Measurements from ENCODE around the gene SLMAP.

GRCh38 chr3:57962448-57962834 is 206.3 kb downstream of the SLMAP start:
- TF ChIP-seq EZH2 (IDR thresholded peaks at IDR 0.05; ENCODE audit: borderline replicate concordance, insufficient read depth, low read depth, low read length, poor library complexity, severe bottlenecking), result no peak
- TF ChIP-seq, protein P1, sequence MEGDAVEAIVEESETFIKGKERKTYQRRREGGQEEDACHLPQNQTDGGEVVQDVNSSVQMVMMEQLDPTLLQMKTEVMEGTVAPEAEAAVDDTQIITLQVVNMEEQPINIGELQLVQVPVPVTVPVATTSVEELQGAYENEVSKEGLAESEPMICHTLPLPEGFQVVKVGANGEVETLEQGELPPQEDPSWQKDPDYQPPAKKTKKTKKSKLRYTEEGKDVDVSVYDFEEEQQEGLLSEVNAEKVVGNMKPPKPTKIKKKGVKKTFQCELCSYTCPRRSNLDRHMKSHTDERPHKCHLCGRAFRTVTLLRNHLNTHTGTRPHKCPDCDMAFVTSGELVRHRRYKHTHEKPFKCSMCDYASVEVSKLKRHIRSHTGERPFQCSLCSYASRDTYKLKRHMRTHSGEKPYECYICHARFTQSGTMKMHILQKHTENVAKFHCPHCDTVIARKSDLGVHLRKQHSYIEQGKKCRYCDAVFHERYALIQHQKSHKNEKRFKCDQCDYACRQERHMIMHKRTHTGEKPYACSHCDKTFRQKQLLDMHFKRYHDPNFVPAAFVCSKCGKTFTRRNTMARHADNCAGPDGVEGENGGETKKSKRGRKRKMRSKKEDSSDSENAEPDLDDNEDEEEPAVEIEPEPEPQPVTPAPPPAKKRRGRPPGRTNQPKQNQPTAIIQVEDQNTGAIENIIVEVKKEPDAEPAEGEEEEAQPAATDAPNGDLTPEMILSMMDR (IDR thresholded peaks at IDR 0.05), result no peak

Data from B cell (primary cell).